ENCODE measurements around the gene STX11. TPM values are rescaled to one million over a fixed set of nuclear protein-coding genes. Genes with fewer than 3 reads are reported as not detected.

The STX11 gene
- total RNA-seq, 1 donor from 2014 or later: not detected

DNA sequence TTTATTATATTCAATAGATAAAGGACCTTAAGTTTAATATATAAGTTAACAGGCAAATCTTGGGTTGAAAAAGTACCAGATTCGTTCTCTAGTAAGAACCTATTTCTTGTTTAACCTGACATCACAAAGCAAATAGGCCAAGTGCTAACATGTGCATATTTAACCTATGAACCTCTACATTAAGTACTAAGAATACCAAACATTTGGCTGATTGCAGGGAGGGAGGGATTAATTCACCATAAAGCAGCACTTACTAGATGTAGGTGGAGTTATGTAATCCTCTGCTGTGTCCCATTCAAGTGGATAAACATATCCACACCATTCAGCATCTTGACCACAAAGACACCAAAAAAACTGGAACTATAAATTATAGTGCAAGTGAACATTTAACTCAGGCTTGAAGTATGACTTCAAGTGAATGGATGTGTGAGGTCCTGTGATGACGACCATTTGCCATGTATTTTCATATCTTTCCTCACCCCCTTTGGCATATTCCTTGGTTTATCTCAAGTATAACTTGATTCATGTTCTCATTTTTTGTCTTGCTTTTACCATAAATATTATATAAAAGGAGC is 10.2 kb downstream of the STX11 start:
- Mint-ChIP-seq H3K4me1 (peaks cover 8% of the 10 kb centered on the region), H3K27ac (ENCODE audit: unreplicated experiment) (no peak overlapping the region), H3K27me3 (ENCODE audit: low read depth) (peaks cover 7% of the 10 kb centered on the region), H3K4me3 (no peak overlapping the region), H3K36me3 (ENCODE audit: low read depth) (no peaks in the 10 kb centered on the region), H3K9me3 (no peaks in the 10 kb centered on the region)
- TF ChIP-seq, protein P1, sequence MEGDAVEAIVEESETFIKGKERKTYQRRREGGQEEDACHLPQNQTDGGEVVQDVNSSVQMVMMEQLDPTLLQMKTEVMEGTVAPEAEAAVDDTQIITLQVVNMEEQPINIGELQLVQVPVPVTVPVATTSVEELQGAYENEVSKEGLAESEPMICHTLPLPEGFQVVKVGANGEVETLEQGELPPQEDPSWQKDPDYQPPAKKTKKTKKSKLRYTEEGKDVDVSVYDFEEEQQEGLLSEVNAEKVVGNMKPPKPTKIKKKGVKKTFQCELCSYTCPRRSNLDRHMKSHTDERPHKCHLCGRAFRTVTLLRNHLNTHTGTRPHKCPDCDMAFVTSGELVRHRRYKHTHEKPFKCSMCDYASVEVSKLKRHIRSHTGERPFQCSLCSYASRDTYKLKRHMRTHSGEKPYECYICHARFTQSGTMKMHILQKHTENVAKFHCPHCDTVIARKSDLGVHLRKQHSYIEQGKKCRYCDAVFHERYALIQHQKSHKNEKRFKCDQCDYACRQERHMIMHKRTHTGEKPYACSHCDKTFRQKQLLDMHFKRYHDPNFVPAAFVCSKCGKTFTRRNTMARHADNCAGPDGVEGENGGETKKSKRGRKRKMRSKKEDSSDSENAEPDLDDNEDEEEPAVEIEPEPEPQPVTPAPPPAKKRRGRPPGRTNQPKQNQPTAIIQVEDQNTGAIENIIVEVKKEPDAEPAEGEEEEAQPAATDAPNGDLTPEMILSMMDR (conservative IDR thresholded peaks at IDR 0.05): no peak
- DNase-seq (ENCODE audit: low read depth, low spot score): no peak

DNA sequence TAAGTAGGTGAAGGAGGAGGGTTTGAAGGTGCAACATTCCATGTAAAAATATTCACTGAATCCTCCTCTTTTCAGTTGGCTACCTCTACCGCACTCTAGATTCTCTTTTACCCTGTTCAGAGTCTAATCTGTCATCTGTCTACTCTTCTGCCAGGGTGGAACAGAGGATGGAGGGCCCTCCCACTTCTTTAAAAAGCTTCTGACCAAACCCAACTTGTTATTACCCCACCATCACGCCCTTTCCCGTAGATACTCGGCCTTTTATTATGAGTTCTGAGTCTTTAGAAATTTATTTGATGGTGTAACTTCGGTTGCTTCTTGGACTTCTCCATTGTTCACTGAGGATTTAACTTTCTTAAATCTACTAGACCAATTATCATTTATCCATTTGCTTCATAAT is 11.7 kb downstream of the STX11 start:
- Mint-ChIP-seq H3K36me3 (ENCODE audit: low read depth) (no peaks in the 10 kb centered on the region), H3K4me3 (no peak overlapping the region), H3K27ac (ENCODE audit: unreplicated experiment) (no peak overlapping the region), H3K27me3 (ENCODE audit: low read depth) (peaks cover under 1% of the 10 kb centered on the region), H3K9me3 (no peaks in the 10 kb centered on the region), H3K4me1 (peaks cover 4% of the 10 kb centered on the region)
- TF ChIP-seq, protein P1 (conservative IDR thresholded peaks at IDR 0.05): no peak
- DNase-seq (ENCODE audit: low read depth, low spot score): no peak

DNA sequence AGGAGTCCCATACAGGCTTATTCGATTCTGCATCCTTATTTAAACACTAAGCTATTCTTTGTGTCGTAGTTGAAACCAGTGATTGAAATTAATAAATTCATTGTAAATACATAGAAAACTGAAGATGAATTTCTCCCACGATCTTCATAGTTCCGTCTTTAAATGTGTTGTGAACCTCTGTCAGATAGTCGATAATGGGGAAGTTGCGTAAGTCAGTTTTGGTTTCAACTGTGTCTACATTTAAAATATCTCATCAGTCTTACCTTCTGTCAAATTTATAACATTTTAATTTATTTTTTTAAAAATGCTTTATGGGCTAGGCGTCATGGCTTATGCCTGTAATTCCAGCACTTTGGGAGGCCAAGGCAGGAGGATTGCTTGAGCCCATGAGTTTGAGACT is 12.7 kb downstream of the STX11 start:
- Mint-ChIP-seq H3K27ac (ENCODE audit: unreplicated experiment) (no peak overlapping the region), H3K9me3 (no peaks in the 10 kb centered on the region), H3K4me3 (no peak overlapping the region), H3K4me1 (no peaks in the 10 kb centered on the region), H3K36me3 (ENCODE audit: low read depth) (no peaks in the 10 kb centered on the region), H3K27me3 (ENCODE audit: low read depth) (no peaks in the 10 kb centered on the region)
- TF ChIP-seq, protein P1 (conservative IDR thresholded peaks at IDR 0.05): no peak
- DNase-seq (ENCODE audit: low read depth, low spot score): no peak

DNA sequence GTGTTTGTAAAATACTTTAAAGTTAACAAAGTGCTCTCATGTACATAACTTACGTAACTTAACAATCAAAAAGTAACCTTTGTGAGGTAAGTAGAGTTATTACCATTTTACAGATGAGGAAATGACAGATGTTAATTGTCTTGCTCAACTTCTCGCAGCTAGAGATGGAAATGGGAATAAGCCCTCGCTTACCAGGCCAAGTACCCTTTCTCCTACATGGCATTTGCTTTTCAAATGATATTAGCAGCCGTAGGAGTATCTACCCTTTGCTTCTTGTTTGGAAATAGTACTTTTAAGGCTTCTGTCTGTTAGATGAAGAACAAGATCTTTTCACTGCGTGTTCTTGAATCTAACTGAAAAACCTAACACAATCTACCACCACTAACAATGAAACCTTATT is 15.5 kb downstream of the STX11 start:
- DNase-seq (ENCODE audit: low read depth, low spot score): no peak
- Mint-ChIP-seq H3K27me3 (ENCODE audit: low read depth) (peaks cover 3% of the 10 kb centered on the region), H3K27ac (ENCODE audit: unreplicated experiment) (no peak overlapping the region), H3K9me3 (no peaks in the 10 kb centered on the region), H3K4me1 (no peaks in the 10 kb centered on the region), H3K36me3 (ENCODE audit: low read depth) (no peaks in the 10 kb centered on the region), H3K4me3 (no peak overlapping the region)
- TF ChIP-seq, protein P1 (conservative IDR thresholded peaks at IDR 0.05): no peak

DNA sequence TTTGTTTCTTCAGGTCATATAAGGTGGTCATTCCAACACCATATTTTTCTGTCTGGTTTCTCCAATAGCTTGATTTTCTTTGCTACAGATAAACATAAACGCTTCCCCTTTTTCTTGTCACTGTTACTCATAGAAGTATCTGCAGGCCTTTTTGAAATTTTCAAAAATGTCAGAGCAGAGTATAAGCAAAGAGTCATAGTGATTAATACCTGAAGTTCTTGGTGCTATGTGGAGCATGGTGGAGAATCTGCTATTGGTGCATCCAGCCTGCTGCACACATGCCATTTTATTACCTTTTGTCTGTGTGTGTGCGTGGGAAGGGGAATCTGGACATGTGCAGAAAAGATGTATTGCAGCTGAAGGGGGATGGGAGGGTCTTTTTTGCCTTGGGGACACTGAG is 19.7 kb downstream of the STX11 start:
- H3K27ac Mint-ChIP-seq (ENCODE audit: unreplicated experiment): no peak overlapping the region
- no peaks in the 10 kb centered on the region for H3K36me3 Mint-ChIP-seq (ENCODE audit: low read depth)
- TF ChIP-seq, protein P1 (conservative IDR thresholded peaks at IDR 0.05): no peak
- H3K27me3 Mint-ChIP-seq (ENCODE audit: low read depth): peaks cover 3% of the 10 kb centered on the region
- H3K9me3 Mint-ChIP-seq: no peaks in the 10 kb centered on the region
- H3K4me1 Mint-ChIP-seq: no peaks in the 10 kb centered on the region
- no peak for DNase-seq (ENCODE audit: low read depth, low spot score)
- no peak overlapping the region for H3K4me3 Mint-ChIP-seq

All from neural crest cell (in vitro differentiated cells).